COR-L47 (cell line): ENCODE data around the gene JAZF1.
A peak's percentile ranks its signal among the peaks of the same experiment; 100 is the strongest.
"Not testable (repeated sequence)": the region's sequence is repeated elsewhere in the genome, so short reads cannot be mapped to it uniquely, and the experiment has no call there.

Experiments
- DNase-seq: peaks from one replicate; lab custom pipeline; 2025; lab: John Stamatoyannopoulos, UW

The JAZF1 gene

DNA sequence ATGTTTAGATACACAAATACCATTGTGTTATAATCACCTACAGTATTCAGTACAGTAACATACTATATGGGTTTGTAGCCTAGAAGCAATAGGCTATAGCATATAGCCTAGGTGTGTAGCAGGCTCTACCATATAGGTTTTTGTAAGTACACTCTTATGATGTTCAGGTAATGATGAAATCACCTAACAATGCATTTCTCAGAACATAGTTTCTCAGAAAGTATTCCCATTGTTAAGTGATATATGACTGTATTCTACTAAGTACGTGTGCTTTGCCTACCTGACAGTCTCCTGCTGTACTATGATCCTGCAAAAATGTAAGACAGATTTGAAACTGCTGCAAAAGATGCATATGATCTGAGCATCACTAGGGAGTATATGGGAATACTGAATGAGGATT lies 137.9 kb downstream of the JAZF1 start:
- no peak for DNase-seq

DNA sequence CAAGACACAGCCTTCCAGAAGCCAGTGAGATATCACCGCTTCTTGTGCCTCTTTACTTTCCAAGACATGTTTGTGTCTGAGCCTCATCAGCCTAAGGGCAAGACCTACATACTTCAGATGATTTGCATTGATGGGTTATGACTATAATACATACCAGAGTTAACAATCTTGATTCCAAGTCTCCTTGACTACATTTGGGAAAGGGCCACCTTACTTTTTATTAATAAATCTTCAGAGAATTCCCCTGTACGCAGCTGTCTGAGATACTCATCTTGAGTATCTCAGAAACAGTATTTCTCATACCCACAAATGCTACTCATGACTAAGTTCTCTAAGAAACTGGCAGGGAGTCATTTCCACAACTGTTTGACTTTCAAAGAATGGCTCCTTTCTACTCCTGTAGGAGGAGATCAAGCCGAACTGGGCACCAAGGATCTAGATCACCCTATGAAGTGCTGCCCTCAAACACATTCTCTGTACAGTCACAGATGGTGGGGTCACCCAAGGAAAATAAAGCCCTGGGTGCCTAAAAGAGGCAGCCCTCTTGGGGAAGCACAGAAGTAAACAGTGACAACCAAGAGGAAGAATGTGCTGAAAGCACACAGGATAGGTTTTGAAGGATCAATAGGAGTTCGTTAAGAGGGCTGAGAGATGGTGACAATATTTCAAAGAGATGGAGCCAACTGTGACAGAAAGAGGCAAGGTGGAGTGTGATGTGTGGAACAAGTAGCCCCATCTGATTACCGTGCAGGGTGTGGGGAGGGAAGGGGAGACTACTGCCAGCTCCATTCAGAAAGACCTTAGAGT lies 138.9 kb downstream of the JAZF1 start:
- no peak for DNase-seq

DNA sequence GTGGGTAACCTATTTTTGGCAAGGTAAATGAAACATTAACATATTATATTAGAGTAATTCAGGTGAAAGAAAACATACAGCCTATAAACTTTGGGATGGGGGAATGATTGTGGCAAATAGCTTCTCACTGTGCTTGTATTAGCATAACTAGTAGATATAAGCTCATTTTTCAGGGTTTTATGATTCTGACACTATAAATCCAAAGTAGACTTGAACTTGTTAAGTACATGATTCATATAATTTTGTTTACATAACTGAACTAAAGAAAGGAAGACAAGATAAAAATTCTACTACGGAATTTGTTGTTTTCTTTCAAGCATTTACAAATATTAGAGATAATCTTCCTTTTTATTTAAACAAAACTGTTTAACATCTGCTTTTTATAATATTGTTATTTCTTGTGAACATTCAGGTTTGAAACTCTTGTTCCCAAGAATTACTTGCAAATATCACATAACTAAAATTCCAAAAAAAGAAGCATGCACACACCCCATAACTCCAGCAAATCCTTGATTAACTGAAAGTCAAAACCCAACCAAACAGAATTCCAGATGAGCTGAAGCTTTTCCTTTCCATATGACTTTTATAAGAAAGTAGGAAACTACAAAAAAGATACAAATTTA lies 142.3 kb downstream of the JAZF1 start:
- no peak for DNase-seq

DNA sequence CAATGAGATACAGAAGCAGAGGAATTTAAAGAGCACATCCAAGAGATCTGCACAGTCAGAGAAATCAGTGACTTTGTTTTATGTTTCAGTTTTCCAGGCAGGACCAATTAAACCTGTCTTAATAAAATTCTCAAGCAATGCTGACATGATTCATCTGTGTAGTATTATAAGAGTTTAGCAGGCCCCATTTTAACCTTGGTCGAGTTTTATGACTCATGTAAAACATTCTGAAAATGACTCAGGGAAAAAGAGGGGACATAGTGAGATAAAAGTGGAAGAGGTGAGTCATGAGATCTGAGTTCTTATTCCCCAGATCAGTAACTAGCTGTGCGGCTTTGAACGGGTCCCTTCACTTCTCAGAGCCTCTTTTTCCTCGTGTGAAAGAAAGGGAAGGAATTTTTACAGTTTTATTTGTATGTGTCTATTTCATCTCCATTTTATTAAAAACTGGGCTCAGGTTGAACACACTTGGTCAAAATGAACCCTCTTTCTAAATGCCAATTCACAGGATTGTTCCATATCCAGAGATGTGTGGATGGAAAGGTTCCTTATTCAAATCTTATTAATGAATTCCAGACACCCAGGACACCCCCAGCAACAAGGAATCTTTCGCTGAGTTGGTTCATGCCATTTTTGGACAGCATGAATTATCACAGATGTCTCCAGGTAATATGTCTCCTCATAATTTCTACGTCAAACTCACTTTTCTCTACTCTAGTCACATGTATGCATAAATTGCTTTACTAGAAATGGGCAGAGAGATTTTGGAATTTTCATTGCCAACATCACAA lies 143.2 kb downstream of the JAZF1 start:
- DNase-seq, result no peak

DNA sequence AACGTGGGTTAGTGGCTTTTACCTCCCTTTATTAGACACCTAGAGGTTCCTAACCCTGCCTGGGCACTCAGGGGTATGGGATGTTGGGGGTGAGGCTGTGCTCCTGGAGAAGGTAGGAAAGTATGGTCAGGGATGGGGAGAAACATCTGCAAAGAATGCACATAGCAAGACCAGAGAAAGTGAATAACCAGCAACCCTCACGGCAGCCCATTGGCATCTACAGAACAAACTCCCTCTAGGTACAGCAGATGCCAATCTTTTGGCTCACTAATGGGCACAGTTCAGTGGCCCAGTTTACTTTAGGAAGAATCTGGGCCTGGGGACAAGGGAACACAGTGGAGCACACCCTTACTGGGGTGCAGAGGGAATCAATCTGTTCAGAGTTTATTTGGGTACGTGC lies 143.9 kb downstream of the JAZF1 start:
- no peak for DNase-seq

DNA sequence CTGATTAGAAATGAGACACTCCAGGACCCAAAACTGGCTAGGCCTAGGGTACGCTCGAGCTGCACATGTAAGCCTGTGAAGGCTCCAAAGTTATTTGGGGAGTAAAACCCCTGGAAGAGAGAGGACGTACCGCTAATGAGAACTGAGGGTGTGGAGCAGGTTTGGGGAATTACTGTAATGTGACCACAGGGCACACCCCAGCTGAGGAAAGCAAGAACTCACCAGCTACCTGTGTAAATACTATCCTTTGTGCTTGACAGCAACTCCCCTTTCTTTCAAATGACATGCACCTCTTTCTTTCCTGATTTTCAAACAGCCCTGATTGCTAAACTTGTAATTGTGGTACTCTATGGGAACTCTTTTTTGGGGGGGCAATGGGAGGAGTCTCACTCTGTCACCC lies 147.2 kb downstream of the JAZF1 start:
- DNase-seq, result no peak

DNA sequence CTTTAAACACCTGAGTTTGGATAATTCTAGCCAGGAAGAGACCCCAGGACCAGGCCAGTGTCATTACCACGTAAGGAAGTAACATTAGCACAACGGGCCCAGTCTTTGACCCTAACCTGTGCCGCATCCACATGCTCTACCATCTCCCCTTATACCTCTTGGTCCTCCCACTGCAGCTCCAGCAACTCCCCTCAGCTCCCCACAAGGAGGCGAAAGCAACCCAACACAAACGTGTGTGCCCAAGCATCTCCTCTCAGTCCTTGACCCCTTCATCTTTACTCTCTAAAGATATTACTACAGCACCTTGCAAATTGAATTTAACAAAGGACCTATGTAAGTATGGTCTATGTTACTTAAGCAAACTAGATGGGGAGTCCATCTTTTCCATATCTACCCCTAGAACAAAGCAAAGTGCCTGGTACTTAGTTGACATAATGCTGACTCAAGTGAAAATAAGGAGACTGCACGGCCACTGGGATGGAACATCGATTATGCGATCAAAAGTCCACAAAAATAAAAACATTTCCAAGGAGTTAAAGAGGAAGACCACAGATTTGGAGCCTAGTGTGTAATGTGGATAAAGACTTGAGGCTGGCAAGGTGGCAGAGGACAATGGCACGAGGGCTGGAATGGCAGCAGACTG lies 147.7 kb downstream of the JAZF1 start:
- DNase-seq, result no peak

DNA sequence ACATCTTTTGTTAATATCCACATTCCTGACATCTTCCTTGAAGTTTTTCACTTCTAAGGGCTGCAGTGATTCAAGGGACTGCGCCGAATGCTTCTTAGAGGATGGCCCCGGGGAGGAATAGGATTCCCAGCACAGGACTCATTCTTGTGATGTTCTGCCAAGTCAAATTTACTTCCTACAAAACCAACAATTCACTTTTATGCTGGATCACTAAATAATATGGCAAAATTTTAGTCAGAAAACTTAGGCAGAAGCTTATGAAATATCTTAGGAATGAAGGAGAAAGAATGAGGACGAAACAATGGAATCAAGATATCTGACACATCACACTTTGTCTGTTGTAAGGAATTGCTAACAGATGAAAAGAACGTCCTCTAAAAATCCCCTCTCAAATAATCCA lies 151.5 kb downstream of the JAZF1 start:
- no peak for DNase-seq

DNA sequence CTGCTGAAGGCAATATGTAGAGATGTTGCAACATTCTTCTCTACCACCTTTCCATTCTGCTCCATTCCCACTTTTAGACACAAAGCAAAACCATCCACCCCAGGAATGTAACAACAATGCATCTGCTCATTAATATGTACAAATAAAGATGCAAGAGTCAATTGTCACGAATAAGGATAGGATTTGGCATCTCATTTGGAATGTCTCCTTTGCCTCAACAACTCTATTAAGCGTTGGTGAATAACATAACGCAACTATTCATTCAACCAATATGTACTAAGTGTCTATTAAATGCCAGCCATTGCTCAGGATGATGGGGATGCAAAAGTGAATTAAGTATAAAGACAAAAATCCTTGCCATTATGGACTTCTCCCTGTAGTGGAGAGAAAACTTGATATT lies 152.1 kb downstream of the JAZF1 start:
- DNase-seq, result no peak

DNA sequence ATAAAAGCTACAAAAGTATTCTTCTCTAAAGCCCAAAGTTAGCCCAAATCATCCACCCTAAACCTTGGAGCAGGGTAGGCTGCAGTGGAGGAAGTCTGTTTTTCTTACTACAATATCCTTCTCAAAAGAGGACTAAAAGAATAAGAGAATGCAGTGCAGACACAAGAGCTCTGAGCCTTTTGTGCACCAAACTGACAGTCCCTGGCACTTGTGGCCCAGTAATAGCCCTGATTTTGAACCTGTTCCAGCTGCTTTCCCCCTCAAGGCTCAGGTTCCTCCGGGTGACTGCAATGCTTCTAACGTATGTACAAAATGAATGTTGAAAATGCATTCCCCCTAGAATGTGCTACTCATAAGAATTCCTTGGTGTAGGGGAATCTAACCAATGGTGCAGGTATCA lies 154.4 kb downstream of the JAZF1 start:
- DNase-seq, result no peak

DNA sequence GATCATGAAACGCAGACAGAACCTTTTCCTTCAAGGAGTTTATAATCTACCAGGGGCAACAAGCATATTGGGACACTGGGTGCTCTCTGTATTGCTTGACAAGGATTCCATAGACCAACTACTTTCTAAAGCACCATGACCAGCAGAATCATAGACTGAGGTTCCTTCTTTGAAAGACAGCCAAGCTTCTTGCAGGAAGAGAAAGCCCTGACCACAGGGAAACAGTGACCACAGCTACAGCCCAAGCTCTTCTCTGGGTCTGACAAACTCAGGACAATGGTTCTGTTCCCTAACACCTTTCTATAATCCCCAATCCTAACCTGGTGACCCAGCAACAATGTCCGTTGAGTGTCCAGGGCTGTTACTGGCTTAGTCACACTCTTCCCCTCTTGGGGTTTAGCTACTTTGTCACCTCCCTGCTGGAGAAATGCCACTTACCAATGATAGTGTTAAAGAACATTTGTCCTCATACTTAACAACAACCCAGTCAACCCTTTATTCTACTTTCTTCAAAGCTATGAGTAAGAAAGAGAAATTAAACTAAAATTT lies 155.7 kb downstream of the JAZF1 start:
- DNase-seq, result no peak

DNA sequence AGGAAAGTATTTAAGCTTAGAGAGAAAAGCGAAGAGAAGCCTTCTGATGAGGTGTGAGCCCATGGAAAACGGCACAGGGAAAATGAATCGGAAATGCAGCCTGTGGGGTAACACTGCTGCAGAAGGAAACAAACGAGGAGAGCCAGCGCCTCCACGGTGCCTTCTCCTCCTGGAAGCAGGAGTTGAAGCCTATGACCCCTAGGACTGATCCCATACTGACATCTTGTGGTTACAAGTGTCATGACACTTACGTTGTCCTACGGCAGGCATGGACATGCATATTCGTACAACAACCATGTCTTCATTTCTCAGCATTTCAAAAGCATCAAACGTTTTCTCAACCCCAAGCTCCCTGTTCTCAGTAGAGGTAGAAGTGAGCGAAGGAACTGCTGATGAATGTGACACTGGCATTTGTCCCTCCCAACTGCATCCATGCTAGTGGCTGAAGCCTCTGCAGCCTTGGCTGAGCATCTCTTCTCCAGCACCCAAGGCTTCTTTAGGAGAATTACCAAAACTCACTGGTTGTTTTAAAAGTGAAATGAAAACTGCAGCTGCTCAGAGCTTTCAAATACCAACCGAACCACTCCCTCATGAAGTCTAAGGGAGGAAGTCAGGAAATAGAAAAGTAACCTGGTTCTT lies 160.2 kb downstream of the JAZF1 start:
- DNase-seq, result peak; percentile 67

DNA sequence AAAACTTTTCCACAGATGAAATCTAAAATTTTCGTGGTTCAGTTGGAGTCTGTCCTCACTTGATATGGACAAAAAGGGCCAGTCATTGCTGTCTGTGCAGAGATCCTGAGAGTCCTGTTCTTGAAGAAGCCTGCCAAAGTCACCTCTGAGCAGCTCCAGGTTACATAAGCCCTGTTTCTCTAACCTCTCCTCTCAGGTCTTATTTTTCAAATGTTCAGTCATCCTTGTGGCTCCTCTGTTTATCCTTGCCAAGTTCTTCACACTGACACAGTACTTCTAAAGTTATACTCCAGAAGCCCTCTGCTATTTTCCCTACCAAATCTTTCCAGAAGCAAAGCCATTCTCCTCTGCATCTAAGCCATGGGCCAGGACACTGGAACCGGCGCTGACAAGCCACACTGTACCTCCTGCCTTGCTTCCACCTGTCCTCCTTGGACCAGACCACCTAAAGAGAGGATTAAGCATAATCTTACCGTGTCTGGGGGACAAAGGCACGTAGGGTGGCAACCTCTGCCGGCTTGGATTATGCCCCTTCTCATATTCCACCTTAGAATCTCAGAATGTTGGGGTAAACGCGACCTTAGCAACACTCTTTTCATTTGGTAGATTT lies 161.6 kb downstream of the JAZF1 start:
- DNase-seq, result no peak

DNA sequence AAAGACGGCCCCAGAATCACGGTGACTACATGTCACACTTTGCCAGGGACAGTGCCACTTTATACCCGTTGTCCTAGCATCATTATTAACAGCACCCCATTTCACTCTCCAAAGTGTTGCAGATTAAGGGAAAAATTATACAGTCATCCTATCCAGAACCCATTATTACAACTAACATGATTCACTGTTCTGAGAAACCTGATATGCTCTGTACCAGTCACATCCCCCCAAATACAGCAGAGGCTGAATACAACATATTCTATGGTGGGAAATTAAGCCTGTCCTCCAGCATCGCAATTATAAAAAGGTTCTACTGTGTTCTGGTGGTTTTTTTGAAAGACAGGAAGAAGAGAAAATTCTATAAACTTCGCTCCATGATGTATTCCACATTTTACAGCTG lies 162.1 kb downstream of the JAZF1 start:
- no peak for DNase-seq

DNA sequence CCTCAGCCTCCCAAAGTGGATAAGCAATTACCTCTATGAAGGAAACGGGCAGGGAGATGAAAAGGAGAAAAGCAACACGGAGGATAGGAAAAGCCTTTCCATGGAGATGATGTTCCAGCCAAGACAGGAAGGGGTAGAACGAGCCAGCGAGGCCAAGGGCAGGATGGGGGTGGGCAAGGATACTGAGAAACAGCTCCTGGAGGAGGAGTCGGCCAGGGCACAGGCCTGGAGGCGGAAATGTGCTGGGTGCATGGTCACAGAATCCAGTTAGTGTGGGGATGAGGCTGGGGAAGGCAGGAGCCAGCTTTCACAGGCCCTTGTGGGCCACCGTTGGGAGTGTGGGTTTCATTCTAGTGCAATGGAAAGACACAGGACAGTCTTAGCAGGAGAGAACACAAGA lies 162.6 kb downstream of the JAZF1 start:
- no peak for DNase-seq

DNA sequence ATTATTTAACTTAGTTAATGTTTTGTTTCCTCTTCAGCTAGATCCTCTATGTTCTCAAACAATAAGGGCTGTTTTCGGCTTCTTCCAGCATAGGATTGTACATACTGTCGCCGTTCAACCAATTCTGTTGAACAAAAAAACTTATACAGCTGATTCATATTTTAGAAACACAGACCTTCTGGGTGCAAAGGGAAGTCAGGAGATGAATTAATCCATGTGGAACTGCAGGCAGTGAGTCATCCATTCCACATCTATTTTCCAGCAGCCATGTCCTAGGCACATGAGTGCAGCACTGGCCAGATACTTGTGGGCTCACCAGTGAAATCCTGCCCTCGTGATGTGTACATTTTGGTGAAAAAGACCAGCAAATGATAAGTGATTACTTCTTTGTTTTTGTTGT lies 163.2 kb downstream of the JAZF1 start:
- DNase-seq, result no peak

DNA sequence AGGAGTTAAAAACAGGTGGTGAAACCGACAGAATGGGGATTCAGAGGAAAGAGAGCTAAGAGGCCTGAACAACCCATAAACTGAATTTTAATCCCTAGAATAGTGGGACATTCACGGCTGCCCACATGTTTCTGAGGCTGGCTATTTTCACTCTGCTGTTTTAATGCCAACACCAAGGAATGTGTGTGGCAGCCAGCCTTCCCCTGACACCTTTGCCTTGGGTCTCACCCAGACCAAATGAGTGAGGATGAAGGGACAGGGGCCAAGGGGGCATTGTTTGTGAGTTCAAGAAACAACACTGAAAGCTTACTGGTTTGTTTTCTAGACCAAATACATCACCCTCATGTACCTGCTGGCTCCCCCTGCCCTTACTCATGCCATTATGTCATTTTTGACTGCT lies 164.3 kb downstream of the JAZF1 start:
- no peak for DNase-seq

DNA sequence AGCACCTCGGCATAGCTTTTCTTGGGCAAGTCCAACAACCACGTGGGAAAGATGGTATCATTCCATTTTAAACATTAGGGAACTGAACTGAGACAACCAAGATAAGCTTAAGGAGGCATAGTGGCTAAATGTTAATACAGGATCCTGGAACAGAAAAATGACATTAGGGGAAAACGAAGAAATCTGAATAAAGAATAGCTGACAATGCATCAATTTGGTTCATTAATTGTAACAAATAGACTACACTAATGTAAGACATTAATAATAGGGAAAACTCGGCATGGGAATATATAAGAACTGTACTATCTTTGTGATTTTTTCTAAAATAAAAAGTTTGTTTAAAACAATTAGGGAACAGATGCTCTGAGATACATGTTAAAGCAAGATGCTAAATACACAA lies 165.4 kb downstream of the JAZF1 start:
- DNase-seq, result no peak

DNA sequence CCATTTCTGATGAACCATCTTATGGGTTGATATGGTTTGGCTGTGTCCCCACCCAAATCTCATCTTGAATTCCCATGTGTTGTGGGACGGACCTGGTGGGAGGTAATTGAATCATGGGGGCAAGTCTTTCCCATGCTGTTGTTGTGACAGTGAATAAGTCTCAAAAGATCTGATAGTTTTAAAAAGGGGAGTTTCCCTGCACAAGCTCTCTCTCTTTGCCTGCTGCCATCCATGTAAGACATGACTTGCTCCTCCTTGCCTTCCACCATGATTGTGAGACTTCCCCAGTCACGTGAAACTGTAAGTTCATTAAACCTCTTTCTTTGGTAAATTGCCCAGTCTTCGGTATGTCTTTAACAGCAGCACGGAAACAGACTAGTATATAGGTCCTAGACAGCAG lies 166.3 kb downstream of the JAZF1 start:
- not testable (repeated sequence) for DNase-seq

DNA sequence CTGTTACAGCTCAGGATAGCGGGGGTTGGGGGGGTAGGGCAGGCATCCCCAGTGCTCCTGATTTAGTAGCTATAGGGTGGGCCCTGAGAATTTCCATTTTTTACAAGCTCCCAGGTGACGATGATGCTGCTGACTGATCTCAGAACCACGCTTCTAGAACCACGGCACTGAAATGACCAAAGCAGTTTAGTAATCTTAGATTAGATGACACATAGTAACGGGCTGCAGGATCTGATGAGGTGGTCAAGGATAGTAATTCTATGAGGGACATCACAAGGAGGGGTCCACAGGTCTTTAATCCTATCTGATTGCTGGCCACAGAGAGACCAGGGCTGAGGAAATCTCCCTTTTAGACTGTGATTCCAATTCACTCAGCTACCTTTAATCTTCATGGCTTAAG lies 167.2 kb downstream of the JAZF1 start:
- no peak for DNase-seq

DNA sequence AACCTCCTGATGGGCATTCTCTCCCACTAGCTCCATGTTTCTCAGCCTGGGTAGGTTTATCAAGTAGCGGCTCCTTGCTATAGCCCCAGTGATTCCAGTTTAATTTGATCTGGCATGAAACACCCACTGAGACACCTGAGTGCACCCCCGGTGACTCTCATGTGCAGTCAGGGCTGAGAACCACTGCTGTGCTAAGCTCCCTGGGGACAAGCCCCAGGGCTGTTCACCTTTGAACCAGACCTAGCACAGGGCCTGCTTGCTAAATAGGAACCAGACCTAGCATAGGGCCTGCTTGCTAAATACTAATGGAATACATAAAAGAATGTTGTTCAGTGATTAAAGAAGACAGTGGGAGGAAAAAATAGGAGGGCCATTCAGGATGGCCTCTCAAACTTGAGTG lies 167.6 kb downstream of the JAZF1 start:
- no peak for DNase-seq
